NT2/D1 (cell line): ENCODE measurements around the gene USP7.

ENCODE experiments used
- DNase-seq: peaks from one replicate; pipeline ENCODE4 v3.0.0-alpha.2; 2011; ENCODE audit warnings: low read depth, low spot score
- H3K27me3 ChIP-seq: 2 replicates; pipeline ENCODE4 v1.6.0; 2011; ENCODE audit warnings: mild to moderate bottlenecking; ENCODE audit not compliant: insufficient read length, insufficient read depth
- H3K36me3 ChIP-seq: 2 replicates; pipeline ENCODE4 v1.6.1; 2011; ENCODE audit warnings: mild to moderate bottlenecking, low read length, mixed read lengths; ENCODE audit not compliant: insufficient read depth, insufficient read length
- H3K4me1 ChIP-seq: 2 replicates; pipeline ENCODE4 v1.5.1; 2011; ENCODE audit not compliant: insufficient read depth, insufficient read length
- H3K4me3 ChIP-seq: 2 replicates; pipeline ENCODE4 v1.5.1; 2011; ENCODE audit warnings: low read depth; ENCODE audit not compliant: insufficient read length
- H3K9ac ChIP-seq: 2 replicates; pipeline ENCODE4 v1.6.0; 2011; ENCODE audit warnings: low read depth; ENCODE audit not compliant: insufficient read length
- H3K9me3 ChIP-seq: 2 replicates; pipeline ENCODE4 v1.5.1; 2011; ENCODE audit warnings: mild to moderate bottlenecking, low read length; ENCODE audit not compliant: insufficient read depth
- SUZ12 ChIP-seq: IDR thresholded peaks from 2 replicates; pipeline ENCODE4 v1.6.1; 2011; ENCODE audit not compliant: insufficient read length, insufficient read depth; ENCODE audit errors: extremely low read depth
- YY1 ChIP-seq: IDR thresholded peaks from 2 replicates; pipeline ENCODE4 v1.6.1; 2011; ENCODE audit not compliant: insufficient read length, insufficient read depth
- ZNF274 ChIP-seq: IDR thresholded peaks from 2 replicates; pipeline ENCODE4 v1.6.1; 2011; ENCODE audit warnings: mild to moderate bottlenecking, low read depth, low read length

USP7 gene

DNA sequence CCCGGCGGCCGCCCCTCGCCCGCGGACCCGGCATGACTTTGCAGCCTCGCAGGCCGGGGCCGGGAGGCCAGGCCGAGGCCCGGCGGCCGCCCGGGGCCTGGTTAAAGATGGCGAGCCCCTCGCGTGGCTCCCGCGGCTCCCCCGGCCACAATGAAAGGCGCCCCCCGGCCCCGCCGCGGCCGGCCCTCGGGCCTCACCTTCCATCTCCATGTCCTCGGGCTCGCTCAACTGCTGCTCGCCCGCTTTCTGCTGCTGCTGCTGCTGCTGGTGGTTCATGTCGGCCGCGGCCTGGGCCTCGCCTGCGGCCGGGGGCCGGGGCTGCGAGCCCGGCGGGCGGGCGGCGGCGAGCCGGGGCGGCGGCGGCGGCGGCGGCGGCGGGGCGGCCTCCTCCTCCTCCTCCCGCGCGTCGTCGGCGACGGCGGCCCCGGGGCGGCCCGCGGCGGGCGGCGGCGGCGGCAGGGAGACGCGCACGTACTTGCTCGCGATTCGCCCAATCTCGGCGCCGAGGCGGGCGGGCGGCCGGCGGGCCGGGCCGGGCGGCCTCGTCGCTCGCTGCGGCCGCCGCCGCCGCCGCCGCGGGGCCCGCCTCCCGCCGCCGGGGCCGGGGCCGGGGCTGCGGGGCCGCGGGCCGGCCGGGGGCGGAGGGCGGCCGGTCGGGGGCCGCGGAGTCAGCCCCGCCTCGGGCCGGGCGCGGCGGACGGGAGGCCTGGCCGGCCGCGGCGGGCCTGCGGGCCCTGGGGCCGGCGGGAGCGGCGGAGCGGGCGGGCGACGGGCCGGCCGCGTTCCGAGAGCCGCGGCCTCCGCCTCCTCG lies 491 bp downstream of the USP7 start:
- DNase-seq: no peak
- peaks cover 12% of the 10 kb centered on the region for H3K27me3 ChIP-seq
- TF ChIP-seq YY1 (no peak), SUZ12 (no peak)
- no peaks in the 10 kb centered on the region for H3K36me3 ChIP-seq
- peak overlapping the region; percentile 93 for H3K9ac ChIP-seq
- H3K4me3 ChIP-seq: peak overlapping the region; percentile 89
- H3K4me1 ChIP-seq: peaks cover 17% of the 10 kb centered on the region
- no peaks in the 10 kb centered on the region for H3K9me3 ChIP-seq

DNA sequence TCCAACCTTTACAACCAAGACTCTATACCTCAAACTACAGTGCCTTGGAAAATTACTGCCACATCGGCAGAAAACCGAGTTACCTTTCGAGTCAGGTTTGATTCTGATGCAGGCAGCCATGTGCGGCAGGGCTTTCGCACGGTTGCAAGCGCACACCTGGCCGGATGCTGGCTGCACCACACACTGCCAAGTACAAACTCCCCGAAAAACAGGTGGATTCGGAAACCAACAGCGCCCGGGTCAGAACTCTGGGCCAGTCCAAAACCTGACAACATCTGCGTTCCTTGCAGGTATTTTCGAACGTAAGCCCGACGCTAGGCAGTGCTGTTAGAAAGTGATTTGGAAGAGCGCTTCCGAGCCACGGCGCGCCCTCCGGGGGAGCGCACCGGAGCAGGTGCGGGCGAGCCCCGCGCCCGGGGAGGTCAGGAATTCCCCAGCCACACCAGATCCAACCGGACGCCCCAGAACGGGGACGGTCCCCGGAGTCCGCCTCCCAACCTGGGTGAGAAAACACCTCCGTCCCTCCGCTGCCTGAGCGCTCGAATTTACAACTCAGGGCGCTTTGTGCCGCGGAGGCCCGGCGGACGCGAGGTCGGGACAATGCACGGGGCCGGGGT lies 1.2 kb downstream of the USP7 start:
- DNase-seq: no peak
- Histone ChIP-seq H3K36me3 (no peaks in the 10 kb centered on the region), H3K4me3 (peak overlapping the region; percentile 89), H3K9me3 (no peaks in the 10 kb centered on the region), H3K4me1 (peaks cover 17% of the 10 kb centered on the region), H3K27me3 (peaks cover 12% of the 10 kb centered on the region), H3K9ac (peak overlapping the region; percentile 93)
- no peak for TF ChIP-seq YY1
- TF ChIP-seq SUZ12: no peak
- TF ChIP-seq ZNF274: no peak

DNA sequence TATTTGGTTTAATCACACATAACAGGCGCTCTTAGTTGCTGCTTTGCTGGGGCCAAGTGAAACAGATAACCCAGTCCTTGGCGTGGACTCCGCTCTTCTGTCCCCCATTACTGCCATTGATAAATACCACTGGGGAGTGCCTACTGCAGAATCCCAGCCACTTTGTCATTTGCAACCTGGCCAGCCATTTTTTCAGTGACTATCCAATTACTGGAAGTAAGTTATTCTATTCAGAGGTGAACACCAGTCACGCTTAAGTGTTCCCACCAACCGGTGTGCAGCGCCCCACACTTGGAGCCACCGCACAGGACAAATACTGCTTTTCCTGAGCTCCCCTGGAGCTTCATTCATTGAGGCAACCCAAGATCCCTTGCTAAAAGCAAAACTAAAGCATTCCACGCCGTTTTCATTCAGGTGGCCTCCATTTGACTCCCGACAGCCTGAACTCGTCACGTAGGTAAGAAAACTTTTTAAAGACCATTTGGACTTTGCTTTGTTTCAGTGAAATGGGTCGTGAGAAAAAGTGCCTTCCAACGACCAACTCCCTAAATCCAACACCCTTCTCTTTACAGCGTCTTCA lies 1.8 kb downstream of the USP7 start:
- Histone ChIP-seq H3K9me3 (no peaks in the 10 kb centered on the region), H3K4me3 (peak overlapping the region; percentile 89), H3K9ac (peak overlapping the region; percentile 93), H3K4me1 (peaks cover 14% of the 10 kb centered on the region), H3K27me3 (peaks cover 12% of the 10 kb centered on the region), H3K36me3 (no peaks in the 10 kb centered on the region)
- TF ChIP-seq ZNF274 (no peak), YY1 (no peak), SUZ12 (no peak)
- DNase-seq: no peak

DNA sequence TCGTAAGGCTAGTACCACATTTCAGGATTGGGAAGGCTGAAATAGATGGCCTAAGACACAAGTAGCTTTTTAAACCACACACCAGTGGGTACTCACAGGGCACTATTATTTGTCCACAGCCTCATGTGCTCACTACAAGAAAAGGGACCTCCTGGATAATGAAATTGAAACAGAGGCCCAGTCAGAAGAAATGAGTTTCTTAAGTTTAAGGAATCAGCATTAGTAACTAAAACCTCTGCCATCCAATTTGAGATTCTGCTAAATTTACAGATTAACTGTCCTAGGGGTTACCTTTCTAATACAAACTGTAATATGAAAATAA lies 3.0 kb downstream of the USP7 start:
- no peak overlapping the region for H3K4me3 ChIP-seq

DNA sequence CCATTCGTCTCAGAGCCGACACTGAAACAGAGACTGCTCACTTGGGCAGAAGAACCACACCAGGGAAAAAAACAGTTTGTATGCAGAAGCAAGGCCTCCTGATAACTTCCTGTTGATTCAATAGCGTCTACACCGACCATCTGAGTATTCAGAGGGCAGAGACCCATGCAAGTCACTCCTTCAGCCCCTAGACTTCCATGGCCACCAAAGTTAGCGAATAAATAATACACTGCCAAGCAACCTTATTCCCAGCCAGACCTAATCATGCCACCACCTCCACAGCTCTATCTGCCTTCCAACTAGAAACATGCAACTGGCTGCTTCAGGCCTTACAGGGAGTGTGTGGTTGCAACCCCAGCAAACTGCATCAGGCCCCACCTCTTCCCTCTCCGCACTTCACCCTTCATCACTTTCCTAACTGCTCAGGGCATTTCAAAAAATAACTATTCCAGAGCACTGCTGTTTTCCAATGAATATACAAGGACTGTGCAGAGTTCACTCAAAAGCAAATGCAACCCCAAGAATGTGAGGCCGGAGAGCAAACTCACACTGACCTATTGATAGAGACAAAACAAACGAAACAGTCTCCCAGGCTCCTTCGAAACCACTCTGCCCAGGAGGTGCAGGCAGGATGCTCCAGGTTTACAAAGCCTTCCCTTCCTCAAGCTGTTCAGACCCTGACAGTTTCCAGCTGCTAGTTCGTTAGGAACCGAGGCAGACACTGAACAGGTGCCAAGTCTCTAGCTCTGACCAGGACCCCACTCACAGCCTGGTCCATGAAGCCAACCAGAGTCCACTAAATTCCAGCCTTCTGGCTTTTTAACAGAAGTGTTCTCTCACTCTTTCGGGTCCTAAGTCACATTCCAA lies 3.6 kb downstream of the USP7 start:
- H3K9me3 ChIP-seq: no peaks in the 10 kb centered on the region
- no peak overlapping the region for H3K9ac ChIP-seq
- no peaks in the 10 kb centered on the region for H3K36me3 ChIP-seq
- no peak for DNase-seq
- no peak overlapping the region for H3K4me3 ChIP-seq
- peaks cover 12% of the 10 kb centered on the region for H3K27me3 ChIP-seq
- H3K4me1 ChIP-seq: peaks cover 16% of the 10 kb centered on the region
- TF ChIP-seq ZNF274 (no peak), SUZ12 (no peak)

More for the DNA sequence above, 3.0 kb downstream of the USP7 start:
- no peak overlapping the region for H3K9ac ChIP-seq
- peaks cover 12% of the 10 kb centered on the region for H3K27me3 ChIP-seq
- peaks cover 16% of the 10 kb centered on the region for H3K4me1 ChIP-seq
- DNase-seq: no peak
- TF ChIP-seq ZNF274: no peak
- no peak for TF ChIP-seq YY1
- TF ChIP-seq SUZ12: no peak
- no peaks in the 10 kb centered on the region for H3K36me3 ChIP-seq
- no peaks in the 10 kb centered on the region for H3K9me3 ChIP-seq

DNA sequence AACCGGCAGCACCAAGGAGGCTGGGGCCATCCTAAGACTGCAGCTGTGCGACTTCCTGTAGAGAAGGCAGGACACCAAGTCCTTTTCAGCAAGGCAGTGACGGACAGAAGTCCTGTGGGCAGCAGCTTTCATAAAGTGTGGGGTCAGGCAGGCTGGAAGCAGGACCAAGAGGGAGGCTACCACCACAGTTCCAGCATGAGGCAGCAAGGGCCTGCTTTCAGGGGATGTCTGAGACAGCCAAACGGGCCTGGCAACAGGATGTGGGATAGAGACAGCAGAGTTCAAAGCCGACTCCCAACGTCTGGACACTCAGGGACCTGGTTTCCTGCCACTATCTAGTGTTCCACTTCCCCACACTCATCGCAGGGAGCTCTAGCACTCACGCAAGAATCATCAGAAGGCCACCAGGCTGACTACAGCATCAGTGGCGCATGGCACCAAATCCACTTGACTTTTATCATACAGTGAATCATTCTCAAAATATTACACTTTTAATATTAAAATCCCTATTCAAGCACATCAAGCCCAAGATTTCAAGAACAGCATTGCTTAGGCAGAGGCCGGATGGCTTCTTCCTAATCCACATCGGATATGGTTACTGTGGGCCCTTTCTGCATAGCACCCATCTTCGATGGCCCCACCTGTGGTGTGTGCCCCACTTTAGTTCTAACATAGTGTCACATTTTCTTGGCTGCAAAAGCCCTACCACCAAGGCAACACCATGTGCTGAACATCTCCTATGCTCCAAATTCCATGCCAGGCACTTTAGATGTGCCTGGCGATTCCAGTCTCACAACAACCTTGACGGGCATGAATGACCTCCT lies 5.2 kb downstream of the USP7 start:
- Histone ChIP-seq H3K4me1 (peaks cover 16% of the 10 kb centered on the region), H3K4me3 (no peak overlapping the region), H3K27me3 (peaks cover 6% of the 10 kb centered on the region), H3K9ac (peak overlapping the region; percentile 37), H3K36me3 (no peaks in the 10 kb centered on the region), H3K9me3 (no peaks in the 10 kb centered on the region)
- TF ChIP-seq SUZ12 (no peak), ZNF274 (no peak), YY1 (no peak)
- no peak for DNase-seq
